ENCODE data around the gene ACSM4. TPM values are rescaled to one million over a fixed set of nuclear protein-coding genes. Genes with fewer than 3 reads are reported as not detected.
"Not testable (repeated sequence)": the region's sequence is repeated elsewhere in the genome, so short reads cannot be mapped to it uniquely, and the experiment has no call there.

The ACSM4 gene
- total RNA-seq, 1 donor from 2014 or later: not detected

- no peak for DNase-seq (ENCODE audit: low read depth)
- no peaks in the 10 kb centered on the region for H3K36me3 ChIP-seq (ENCODE audit: control insufficient read depth, insufficient read depth, low read length)
- TF ChIP-seq CTCF (IDR thresholded peaks at IDR 0.05; ENCODE audit: insufficient read depth, low read length, poor library complexity, severe bottlenecking): no peak
- H3K27me3 ChIP-seq (ENCODE audit: control insufficient read depth, insufficient read depth, low read length): no peaks in the 10 kb centered on the region
- no peak overlapping the region for H3K4me3 ChIP-seq (ENCODE audit: low read depth, low read length)
Measured at GRCh38 chr12:7319930-7320329, 16.1 kb downstream of the ACSM4 start.

GRCh38 chr12:7321624-7322023, 17.8 kb downstream of the ACSM4 start:
- H3K36me3 ChIP-seq (ENCODE audit: control insufficient read depth, insufficient read depth, low read length): no peaks in the 10 kb centered on the region
- no peak overlapping the region for H3K4me3 ChIP-seq (ENCODE audit: low read depth, low read length)
- TF ChIP-seq CTCF (IDR thresholded peaks at IDR 0.05; ENCODE audit: insufficient read depth, low read length, poor library complexity, severe bottlenecking): no peak
- DNase-seq (ENCODE audit: low read depth): no peak
- no peaks in the 10 kb centered on the region for H3K27me3 ChIP-seq (ENCODE audit: control insufficient read depth, insufficient read depth, low read length)

DNA sequence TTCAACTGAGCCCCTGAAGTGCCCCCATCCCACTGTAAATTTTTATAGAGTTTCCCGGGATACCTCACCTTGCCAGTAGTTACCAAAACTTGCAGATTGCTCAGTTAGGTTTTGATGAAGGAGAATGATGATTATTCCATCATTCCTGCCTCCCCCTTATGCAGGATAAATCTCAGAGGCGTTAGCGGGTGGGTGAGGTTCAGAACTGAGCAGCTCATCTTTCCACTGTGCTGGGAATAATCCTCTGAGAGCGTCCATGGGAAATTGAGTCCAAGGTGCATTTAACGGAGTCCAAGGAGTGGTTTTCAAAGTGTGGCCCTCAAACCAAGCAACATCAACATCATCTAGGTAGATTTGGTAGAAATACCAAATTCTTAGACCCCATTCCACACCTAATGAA, 18.7 kb downstream of the ACSM4 start:
- no peaks in the 10 kb centered on the region for H3K27me3 ChIP-seq (ENCODE audit: control insufficient read depth, insufficient read depth, low read length)
- no peak for TF ChIP-seq CTCF (IDR thresholded peaks at IDR 0.05; ENCODE audit: insufficient read depth, low read length, poor library complexity, severe bottlenecking)
- no peak overlapping the region for H3K4me3 ChIP-seq (ENCODE audit: low read depth, low read length)
- DNase-seq (ENCODE audit: low read depth): no peak
- H3K36me3 ChIP-seq (ENCODE audit: control insufficient read depth, insufficient read depth, low read length): no peaks in the 10 kb centered on the region

- Histone ChIP-seq H3K4me3 (ENCODE audit: low read depth, low read length) (no peak overlapping the region), H3K36me3 (ENCODE audit: control insufficient read depth, insufficient read depth, low read length) (no peaks in the 10 kb centered on the region), H3K27me3 (ENCODE audit: control insufficient read depth, insufficient read depth, low read length) (no peaks in the 10 kb centered on the region)
- DNase-seq (ENCODE audit: low read depth): no peak
- no peak for TF ChIP-seq CTCF (IDR thresholded peaks at IDR 0.05; ENCODE audit: insufficient read depth, low read length, poor library complexity, severe bottlenecking)
Measured at GRCh38 chr12:7324176-7324575, 20.3 kb downstream of the ACSM4 start.

DNA sequence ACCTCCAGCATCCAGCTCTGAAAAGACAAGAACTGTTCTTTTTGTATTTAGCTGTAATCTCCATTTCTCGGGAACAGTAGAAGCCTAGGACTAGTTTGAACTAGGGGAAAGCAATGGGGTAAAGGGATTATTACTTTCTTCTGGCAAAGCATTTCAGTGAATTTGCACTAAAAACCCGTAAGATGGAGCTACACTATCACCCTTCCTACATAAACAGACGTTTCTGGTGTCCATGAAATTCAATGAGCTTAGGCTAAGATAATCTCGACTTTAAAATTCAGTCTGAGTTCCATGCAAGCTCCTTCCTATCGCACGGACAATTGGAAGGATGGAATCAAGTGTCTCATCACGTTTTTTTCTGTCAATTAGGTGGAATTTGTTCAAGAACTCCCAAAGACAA, 24.0 kb downstream of the ACSM4 start:
- DNase-seq (ENCODE audit: low read depth): no peak
- TF ChIP-seq CTCF (IDR thresholded peaks at IDR 0.05; ENCODE audit: insufficient read depth, low read length, poor library complexity, severe bottlenecking): no peak
- H3K36me3 ChIP-seq (ENCODE audit: control insufficient read depth, insufficient read depth, low read length): no peaks in the 10 kb centered on the region
- H3K27me3 ChIP-seq (ENCODE audit: control insufficient read depth, insufficient read depth, low read length): no peaks in the 10 kb centered on the region
- no peak overlapping the region for H3K4me3 ChIP-seq (ENCODE audit: low read depth, low read length)

DNA sequence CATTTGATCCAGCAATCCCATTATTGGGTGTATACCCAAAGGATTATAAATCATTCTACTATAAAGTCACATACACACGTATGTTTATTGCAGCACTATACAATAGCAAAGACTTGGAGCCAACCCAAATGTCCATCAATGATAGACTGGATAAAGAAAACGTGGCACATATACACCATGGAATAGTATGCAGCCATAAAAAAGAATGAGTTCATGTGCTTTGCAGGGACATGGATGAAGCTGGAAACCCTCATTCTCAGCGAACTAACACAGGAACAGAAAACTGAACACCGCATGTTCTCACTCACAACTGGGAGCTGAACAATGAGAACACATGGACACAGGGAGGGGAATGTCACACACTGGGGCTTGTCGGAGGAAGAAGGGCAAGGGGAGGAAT, 33.9 kb downstream of the ACSM4 start:
- DNase-seq (ENCODE audit: low read depth): not testable (repeated sequence)

More for the DNA sequence above, 33.9 kb downstream of the ACSM4 start:
- H3K36me3 ChIP-seq (ENCODE audit: control insufficient read depth, insufficient read depth, low read length); H3K4me3 ChIP-seq (ENCODE audit: low read depth, low read length); H3K27me3 ChIP-seq (ENCODE audit: control insufficient read depth, insufficient read depth, low read length): not testable (repeated sequence)
